NCI-H2227 (cell line): ENCODE measurements around the gene DTD1.

ENCODE experiments used
- DNase-seq: peaks from one replicate; lab custom pipeline; 2025; ENCODE audit not compliant: unreplicated experiment; lab: John Stamatoyannopoulos, UW

Gene DTD1, protein sequence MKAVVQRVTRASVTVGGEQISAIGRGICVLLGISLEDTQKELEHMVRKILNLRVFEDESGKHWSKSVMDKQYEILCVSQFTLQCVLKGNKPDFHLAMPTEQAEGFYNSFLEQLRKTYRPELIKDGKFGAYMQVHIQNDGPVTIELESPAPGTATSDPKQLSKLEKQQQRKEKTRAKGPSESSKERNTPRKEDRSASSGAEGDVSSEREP

DNA sequence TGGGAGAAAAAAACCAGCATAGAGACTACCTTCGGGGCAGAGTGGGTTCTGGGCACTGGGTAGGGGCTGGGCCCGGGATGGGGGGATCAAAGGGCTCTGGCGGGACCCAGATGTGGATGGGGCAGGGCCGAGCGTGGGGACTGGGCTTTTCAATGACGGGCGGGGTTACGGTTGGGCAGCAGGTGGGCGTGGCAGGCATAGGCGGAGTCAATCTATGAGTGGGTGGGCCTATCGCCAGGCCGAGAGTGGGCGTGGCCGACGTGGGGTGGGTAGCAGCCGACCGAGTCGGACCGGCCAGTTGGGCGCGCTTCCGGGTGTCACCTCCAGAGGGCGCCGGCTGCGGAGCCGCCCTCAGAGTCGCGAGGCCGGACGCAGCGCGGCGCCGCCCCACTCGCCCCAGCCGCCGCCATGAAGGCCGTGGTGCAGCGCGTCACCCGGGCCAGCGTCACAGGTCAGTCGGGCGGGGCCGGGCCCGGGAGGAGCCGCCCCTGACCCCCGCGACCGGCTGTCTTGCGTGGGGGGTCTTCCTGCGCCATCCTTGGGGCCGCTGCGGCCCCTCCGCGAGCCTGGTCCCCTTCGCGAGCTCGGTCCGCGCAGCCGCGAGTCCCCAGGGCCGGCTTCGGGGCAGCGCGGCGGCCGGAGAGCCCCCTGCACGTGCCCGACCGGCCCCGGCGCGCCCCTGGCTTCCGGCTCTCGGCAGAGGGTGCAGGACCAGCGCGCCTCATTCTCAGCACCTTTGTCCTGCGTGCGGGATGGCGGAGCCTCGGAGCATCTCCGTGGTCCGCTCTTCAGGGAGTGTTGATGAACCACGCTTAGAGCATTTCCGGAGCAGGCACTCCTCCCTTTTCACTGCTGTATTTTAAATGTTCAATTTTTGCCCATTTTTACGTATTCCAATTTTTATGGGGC, at the start of gene DTD1:
Gene DTD1, plus strand, starts transcription at position 390 of the 909 bp plus-strand sequence. Its CDS starts 19 bp downstream, at position 409.
- DNase-seq = peak; percentile 96

DNA sequence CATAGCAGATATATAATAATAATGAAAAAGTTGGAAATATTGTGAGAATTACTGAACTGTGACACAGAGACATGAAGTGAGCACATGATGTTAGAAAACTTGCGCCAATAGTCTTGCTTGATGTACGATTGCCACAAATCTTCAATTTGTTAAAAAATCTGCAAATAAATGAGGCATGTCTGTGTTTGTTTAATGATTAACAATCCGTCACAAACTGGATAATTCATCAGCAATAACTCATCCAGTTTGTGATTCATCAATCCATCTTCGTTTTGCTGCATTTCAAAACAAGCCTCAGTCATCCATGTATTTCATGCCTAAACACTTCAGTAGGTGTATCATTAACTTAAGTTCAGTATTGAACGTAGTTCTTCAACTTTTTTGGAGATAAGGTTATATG, 46.1 kb upstream of the DTD1 start:
- no peak for DNase-seq

DNA sequence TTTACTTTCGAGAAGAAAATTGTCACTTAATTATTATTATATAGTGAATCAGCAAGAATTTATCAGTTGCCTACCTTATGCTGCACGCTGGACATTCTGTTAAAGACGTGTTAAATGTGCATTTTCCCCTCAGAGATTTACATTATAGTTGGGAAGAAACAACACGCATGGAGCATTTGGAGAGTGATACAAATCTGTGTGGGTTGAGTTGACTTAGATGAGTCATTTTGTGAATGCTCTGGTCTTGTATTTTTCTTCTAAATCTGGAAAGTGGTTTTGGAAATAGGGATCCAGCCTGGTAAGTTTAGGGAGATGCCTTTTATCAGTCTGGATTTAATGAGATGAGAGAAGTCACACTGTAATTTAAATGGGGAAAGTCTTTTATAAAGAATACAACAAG, 44.6 kb upstream of the DTD1 start:
- DNase-seq = no peak

DNA sequence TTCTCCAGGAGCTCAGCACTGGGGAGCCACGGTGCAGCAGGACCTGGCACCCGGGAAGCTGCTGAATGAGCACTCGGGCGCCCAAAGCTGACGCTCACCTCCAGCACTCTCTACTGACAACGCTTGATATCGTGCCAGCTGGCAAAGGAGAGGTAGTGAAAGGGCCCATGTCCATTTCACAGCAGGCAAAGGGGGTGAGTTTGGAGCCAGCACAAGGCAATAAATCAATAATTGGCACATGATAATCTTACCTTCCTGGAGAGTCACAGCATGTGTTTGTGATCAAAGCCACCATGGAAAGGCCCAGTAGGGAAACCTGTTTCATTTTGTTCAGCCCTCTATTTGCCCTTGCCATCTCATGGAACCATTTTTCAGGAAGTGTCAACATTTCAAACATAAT, 43.9 kb upstream of the DTD1 start:
- peak; percentile 27 for DNase-seq

DNA sequence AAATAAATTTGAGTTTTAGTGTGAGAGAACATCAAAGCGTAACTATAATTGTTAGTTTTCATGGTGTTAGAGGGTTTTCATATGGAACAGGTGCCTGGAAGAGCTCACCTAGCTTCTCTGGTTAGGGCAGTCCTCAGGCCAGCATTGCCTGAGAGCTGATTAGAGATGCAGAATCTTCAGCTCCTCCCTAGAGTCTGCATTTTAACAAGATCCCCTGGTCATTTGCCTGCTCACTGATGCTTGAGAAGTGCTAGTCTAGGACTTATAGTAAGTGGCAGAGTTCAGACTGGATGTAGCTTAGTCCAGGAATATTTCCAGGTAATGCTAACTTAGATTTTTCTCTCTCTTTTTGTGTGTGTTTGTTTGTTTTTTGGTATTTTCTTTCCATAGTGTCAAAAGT, 42.3 kb upstream of the DTD1 start:
- DNase-seq = no peak

DNA sequence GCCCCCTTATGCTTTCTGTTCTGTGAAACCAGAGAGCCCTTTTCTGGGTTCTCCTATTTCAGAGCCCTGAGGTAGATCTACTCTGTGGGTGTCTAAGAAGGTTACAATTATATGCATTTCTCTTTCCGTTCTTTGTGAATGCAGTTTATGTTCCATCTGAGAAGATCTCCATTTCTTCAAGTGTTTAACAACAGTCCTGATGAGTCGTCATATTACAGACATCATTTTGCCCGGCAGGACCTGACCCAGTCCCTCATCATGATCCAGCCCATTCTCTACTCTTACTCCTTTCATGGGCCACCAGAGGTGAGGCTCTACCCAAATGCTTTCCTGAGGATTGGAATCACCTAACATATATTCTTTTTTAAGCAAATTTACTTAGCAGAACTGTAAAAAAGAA, 39.4 kb upstream of the DTD1 start:
- DNase-seq = no peak

DNA sequence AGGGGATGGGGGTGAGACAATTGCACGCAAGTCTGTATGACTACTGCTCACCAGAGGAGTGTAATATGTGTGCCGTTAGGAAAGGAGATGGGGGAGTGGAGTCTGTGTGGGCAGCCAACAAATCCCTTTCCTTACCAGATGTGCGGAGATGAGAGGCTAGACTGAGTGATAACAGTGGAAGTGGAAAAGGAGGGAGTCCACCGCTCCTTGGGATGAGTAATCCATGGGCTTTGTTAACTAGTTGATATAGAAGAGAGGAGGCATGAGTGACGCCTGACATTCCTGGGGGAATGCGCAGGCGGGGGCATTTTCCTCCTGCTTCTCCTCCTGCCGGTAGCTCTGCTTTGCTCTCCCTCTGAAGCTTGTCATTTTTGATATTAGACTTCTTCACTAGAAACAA, 34.1 kb upstream of the DTD1 start:
- DNase-seq = no peak

DNA sequence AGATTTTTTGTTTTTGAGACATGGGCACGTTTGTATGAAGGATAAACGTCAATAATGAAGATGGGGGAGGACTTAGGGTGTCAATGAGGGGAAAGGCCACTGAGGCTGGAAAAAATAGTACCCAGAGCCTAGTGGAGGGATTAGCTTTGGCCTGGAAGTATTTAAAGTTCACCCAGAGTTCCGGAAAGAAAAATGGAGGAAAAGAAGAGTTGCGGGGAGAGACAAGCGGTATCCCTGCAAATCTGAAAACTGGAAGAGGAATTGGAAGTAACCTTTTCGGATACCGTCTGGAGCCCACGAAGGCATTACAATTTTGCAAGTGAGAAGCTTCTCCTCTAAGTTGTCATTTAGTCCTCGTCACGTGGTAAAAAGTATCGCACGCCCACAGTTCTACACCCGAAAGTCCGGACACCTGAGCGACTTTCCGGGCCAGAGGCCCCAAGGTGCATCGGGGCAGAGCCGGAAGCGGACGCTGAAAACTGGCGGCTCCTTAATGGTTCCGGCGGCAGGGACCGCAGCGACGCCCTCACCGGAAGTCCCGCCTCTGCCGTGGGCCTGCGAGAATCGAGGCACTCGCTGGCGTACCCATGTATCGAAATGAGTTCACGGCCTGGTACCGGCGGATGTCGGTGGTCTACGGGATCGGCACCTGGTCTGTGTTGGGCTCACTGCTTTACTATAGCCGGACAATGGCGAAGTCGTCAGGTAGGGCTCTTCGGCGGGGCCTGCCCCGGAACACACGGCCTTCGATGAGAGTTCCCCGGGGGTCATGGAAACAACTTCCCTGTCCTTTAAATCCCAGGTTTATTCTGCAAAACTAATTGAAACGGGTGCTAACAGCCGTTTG, 20.7 kb upstream of the DTD1 start, which contains the start of gene SMIM26:
Gene SMIM26, plus strand, starts transcription at position 541 of the 847 bp plus-strand sequence. Its CDS starts 47 bp downstream, at position 588.
- DNase-seq = peak; percentile 97

DNA sequence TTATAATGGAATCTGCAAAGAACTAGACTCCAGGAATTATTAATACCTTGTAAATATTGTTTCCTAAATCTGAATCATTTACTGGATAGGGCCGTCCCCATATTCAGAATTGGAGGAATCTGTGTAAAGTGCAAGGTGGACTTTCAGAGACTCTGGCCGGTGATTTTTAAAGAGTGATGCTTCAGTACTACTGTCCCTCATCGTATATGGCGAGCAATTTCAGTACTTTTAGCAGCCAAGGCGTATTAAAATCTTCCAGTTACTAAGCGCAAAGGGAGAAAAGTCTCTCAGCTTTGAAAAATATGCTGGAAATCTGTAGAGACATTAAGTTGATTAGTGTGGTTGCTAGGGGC, 20.1 kb upstream of the DTD1 start:
- peak; percentile 50 for DNase-seq

DNA sequence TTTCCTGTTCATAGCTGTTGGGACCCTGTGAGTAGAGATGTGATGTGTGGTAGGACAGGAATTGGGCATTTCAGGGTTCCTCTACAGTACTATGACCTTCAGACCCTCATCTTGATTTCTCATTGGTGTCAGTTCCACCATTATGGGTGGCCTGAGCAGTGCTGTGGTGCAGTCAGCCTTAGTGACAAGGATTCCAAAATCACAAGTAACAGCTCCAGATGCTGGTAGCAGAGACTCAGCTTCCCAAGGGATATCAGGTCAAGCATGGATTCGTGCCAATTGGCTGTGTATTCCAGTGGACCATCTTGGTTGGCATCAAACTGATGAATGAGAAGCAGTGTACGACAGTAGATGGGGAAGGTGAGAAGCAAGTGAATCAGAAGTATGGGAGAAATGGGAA, 16.8 kb upstream of the DTD1 start:
- no peak for DNase-seq

DNA sequence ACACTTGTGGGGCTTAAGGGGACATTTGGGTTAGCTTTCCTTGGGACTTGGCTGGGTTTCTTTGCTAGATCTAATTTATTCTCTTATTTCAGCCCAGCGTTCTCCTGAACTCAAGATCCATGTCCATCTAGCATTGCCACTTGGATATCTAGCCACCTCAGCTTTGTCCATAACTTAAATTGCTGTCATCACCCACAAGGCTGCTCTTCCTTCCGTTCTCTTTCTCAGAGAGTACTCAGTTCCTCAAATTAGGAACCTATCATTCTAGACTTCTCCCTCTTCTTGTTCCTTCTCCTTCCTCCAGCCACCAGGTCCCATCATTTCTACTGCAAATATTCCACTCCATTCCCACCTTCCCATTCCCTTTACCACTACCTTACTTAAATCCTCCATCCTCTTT, 16.3 kb upstream of the DTD1 start:
- no peak for DNase-seq

DNA sequence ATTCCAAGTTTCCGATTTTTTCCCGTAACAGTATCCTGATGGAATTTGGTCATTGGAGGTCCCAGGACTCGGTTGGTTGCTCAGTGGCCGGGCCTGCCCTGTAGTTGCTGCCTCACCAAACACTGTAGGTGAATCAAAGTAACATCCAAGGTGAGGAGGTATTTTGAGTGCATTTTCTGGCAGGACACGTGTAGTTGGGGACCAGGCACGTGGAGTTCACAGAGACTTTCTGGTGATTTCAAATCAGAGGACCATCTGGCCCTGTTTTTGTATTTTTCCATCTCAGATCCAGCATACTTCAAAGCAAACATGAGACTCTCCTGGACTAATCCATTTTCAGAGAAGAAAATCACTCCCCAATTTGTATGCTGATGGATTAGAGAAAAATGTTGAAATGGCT, 9.9 kb upstream of the DTD1 start:
- DNase-seq = no peak

DNA sequence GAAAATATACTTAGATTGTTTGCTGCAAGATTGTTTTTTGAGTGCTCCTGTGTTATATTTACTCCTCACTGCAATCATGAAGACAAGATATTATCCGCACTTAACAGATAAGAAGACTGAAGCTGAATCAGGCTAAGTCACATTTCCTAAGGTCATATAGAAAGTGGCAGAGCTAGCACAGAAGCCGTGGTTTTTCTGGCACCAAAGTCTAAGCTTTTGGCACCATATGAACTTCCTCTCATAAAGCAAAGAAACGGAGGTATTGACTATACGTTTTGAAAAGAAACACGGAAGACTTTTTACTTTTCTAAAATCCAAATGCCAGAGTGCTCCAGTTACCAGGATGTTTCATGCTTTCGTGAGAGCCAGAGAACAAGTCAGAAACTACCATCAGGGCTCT, 9.3 kb upstream of the DTD1 start:
- DNase-seq = no peak

DNA sequence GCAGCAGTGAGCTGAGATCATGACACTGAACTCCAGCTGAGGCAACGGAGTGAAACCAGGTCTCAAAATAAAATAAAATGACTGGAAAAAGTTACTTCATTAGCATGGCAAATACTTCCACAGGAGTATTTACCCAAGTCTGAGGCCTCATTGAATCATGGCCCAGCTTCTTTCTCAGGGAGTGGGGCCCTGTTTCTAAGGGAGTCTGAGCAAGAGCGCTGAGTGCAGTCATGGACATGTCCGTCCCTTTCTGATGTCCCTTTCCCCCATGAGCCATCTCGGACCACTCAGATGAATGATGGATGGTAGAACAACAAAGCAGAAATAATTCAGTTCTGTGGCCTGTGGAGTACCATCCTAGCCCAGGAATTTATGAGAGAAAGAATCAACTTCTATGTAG, 7.8 kb upstream of the DTD1 start:
- no peak for DNase-seq

DNA sequence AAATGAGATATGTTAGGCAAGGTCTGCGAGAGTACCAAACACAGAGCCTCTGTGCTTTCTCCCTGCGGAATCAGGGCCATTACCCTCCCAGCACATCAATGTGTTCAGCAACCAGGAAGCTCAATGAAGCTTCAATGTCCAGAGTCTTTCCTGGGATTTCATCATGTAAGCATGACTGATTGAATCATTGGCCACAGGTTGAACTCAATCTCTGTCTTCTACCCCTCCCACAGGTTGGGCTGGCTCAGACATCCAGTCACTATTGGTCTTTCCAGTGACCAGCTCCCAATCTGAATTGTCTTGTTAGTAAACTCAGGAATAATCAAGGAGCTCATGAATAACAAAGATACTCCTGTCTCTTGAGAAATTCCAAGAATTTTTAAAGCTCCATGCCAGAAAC, 2.7 kb upstream of the DTD1 start:
- no peak for DNase-seq

DNA sequence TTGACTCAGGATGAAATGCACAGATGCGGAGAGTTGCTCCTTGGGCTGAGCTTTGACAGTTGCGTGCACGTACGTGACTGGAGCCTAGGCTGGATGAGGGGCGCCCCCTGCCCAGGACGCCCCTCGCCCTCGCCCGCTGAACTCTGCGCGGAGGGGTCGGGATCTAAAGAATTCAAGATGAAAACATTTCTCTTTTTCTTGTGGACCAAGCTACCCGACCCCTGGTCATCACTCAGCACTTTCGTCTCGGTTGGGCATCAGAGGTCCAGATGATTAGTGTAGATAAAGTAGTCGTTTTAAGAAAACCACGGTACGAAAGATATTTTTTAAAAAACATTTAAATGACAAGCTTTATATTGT, 700 bp downstream of the DTD1 start:
- peak; percentile 67 for DNase-seq

DNA sequence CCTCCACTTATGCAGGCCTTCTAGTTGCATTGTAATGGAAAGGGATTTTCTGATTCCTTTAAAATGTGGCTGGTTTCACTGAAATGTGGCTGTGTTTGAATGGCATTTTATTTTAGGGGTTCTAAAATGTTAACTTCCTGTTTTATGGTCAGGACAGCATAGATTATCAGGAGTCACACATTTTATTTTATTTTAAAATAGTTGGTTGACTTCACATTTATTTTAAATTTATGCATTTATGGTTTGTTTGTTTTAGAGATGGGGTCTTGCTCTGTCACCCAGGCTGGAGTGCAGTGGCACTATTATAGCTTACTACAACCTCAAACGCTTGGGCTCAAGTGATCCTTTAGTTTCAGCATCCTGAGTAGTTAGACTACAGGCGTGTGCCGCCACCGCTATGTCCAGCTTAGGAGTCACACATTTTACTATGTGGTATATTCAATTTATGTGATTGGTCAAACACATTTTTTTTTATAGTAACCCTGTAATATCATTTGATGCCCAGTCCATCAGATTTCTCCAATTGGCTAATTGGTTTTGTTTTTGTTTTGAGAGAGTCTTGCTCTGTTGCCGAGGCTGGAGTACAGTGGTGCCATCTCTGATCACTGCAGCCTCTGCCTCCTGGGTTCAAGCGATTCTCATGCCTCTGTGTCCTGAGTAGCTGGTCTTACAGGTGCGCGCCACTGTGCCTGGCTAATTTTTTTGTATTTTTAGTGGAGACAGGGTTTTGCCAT, 2.3 kb downstream of the DTD1 start:
- no peak for DNase-seq

DNA sequence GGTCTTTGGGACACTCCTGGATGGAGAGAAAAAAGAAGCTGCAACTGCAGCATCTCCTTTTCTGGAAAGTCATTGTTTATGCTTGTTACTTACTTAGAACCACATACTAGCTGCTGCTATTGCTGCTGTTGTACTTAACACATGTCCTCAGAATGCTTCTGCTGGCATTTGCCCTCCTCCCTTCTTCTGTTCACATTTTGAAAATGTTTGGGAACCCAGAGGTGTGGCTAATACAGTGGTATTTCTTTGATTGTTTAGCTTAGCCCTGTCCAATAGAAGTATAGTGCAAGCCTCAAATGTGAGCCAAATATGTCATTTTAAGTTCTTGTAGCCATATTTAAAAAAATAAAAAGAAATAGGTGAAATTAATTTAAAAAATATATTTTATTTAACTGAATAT, 8.4 kb downstream of the DTD1 start:
- no peak for DNase-seq

DNA sequence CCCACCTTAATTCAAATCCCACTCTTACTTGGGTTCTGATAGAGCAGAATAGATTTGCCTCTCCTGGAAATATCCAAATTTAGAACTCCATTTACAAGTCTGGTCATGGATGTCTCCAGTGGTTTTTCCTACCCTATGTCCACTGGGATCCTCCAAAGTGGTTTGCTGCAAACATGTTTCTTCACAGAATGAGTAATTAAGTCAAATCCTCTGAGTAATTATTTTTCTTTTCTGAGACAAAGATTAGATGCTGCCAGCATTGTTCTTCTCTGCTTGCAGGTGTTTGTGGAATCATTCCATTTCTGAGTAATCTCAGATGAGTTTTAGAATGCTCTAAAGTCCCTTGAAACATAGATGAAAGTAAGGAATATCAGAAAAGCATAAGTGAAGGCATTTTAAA, 21.9 kb downstream of the DTD1 start:
- no peak for DNase-seq

DNA sequence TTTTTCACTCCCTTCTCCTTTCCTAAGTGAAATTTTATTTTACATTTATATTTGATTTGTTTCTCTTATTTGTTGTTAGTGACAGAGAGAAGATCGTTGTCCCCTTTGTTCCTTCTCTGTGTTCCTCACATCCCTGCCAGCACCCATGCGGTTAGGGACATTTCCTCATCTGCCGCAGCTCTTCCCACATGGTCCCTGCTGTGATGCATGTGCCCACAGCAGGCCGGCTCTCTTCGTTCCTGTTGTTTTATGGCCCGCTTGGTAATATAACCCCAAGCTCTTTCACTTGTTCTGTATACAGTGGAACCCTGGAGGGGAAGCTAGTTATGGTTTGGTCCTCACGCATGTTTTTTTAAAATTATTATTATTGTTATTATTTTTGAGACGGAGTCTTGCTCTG, 23.6 kb downstream of the DTD1 start:
- no peak for DNase-seq

DNA sequence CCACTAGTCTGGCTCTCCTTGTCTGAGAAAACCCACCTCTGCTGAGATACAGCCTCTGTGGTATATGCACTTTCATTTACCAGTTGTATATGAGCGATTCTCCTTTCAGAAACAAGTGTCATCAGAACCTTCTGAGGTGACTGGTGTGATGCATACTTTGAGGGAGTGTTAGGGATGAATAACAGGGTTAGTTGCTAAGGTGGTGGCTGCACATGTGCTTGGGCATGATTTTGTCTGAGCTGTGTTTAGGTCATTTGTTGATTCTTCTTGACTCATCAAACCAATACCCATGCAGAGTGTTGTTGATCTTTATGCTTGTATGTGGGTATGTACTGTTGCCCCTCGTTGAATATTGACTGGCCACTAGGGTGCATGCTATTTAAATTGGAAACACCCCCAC, 25.7 kb downstream of the DTD1 start:
- no peak for DNase-seq
